ENCODE measurements around the gene CAAP1. TPM values are rescaled to one million over a fixed set of nuclear protein-coding genes. Genes with fewer than 3 reads are reported as not detected.

Gene CAAP1
- total RNA-seq, 1 donor from 2014 or later = 22.4 TPM

GRCh38 chr9:26814799-26815198, 77.8 kb downstream of the CAAP1 start:
- Histone ChIP-seq H3K36me3 (ENCODE audit: control insufficient read depth, insufficient read depth, low read length) (no peaks in the 10 kb centered on the region), H3K27me3 (ENCODE audit: control insufficient read depth, insufficient read depth, low read length) (no peaks in the 10 kb centered on the region), H3K4me3 (ENCODE audit: low read depth, low read length) (no peak overlapping the region)
- no peak for TF ChIP-seq CTCF (IDR thresholded peaks at IDR 0.05; ENCODE audit: insufficient read depth, low read length, severe bottlenecking)
- FAIRE-seq (no peak), DNase-seq (ENCODE audit: low read depth) (no peak)

DNA sequence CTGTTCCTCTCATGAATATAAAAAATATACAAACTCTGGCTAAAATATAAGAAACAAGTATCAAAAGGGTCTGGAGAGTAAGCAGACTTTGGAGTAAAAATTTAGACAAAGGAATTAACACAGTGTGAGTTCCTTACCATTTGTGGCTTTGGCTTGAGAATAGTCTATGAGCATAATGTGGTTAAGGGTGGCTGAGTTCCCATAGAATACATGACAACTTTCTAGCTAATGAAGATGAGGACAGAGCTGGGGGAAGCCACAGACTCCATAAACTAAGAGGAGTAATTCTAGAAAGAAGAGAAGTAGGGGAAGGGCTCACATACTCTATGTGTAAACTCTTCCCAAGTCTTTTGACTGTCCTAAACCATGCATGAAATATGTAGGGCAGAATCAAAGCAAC, 79.4 kb downstream of the CAAP1 start:
- no peaks in the 10 kb centered on the region for H3K27me3 ChIP-seq (ENCODE audit: control insufficient read depth, insufficient read depth, low read length)
- no peak for DNase-seq (ENCODE audit: low read depth)
- no peak overlapping the region for H3K4me3 ChIP-seq (ENCODE audit: low read depth, low read length)
- no peak for TF ChIP-seq CTCF (IDR thresholded peaks at IDR 0.05; ENCODE audit: insufficient read depth, low read length, severe bottlenecking)
- no peak for FAIRE-seq
- no peaks in the 10 kb centered on the region for H3K36me3 ChIP-seq (ENCODE audit: control insufficient read depth, insufficient read depth, low read length)

- H3K27me3 ChIP-seq (ENCODE audit: control insufficient read depth, insufficient read depth, low read length) = no peaks in the 10 kb centered on the region
- no peak for FAIRE-seq
- H3K4me3 ChIP-seq (ENCODE audit: low read depth, low read length) = no peak overlapping the region
- no peak for DNase-seq (ENCODE audit: low read depth)
- TF ChIP-seq CTCF (IDR thresholded peaks at IDR 0.05; ENCODE audit: insufficient read depth, low read length, severe bottlenecking) = no peak
- H3K36me3 ChIP-seq (ENCODE audit: control insufficient read depth, insufficient read depth, low read length) = no peaks in the 10 kb centered on the region
Observed at GRCh38 chr9:26812217-26812616, 80.4 kb downstream of the CAAP1 start.

GRCh38 chr9:26811106-26811505, 81.5 kb downstream of the CAAP1 start:
- DNase-seq (ENCODE audit: low read depth) (no peak), FAIRE-seq (no peak)
- Histone ChIP-seq H3K27me3 (ENCODE audit: control insufficient read depth, insufficient read depth, low read length) (no peaks in the 10 kb centered on the region), H3K4me3 (ENCODE audit: low read depth, low read length) (no peak overlapping the region), H3K36me3 (ENCODE audit: control insufficient read depth, insufficient read depth, low read length) (no peaks in the 10 kb centered on the region)
- no peak for TF ChIP-seq CTCF (IDR thresholded peaks at IDR 0.05; ENCODE audit: insufficient read depth, low read length, severe bottlenecking)

- no peak for FAIRE-seq
- no peak for TF ChIP-seq CTCF (IDR thresholded peaks at IDR 0.05; ENCODE audit: insufficient read depth, low read length, severe bottlenecking)
- no peaks in the 10 kb centered on the region for H3K27me3 ChIP-seq (ENCODE audit: control insufficient read depth, insufficient read depth, low read length)
- H3K4me3 ChIP-seq (ENCODE audit: low read depth, low read length) = no peak overlapping the region
- DNase-seq (ENCODE audit: low read depth) = peak; percentile 52
- no peaks in the 10 kb centered on the region for H3K36me3 ChIP-seq (ENCODE audit: control insufficient read depth, insufficient read depth, low read length)
Observed at GRCh38 chr9:26809795-26810194, 82.8 kb downstream of the CAAP1 start.

- TF ChIP-seq CTCF (IDR thresholded peaks at IDR 0.05; ENCODE audit: insufficient read depth, low read length, severe bottlenecking) = no peak
- no peaks in the 10 kb centered on the region for H3K27me3 ChIP-seq (ENCODE audit: control insufficient read depth, insufficient read depth, low read length)
- no peak for FAIRE-seq
- no peaks in the 10 kb centered on the region for H3K36me3 ChIP-seq (ENCODE audit: control insufficient read depth, insufficient read depth, low read length)
- H3K4me3 ChIP-seq (ENCODE audit: low read depth, low read length) = no peak overlapping the region
- no peak for DNase-seq (ENCODE audit: low read depth)
Observed at GRCh38 chr9:26807161-26807560, 85.4 kb downstream of the CAAP1 start.
